GM21360 (cell line): ENCODE measurements around the gene PAX3.

ENCODE experiments used
- ATAC-seq: cut with Tn5 transposase; IDR thresholded peaks from one replicate; pipeline ENCODE4 v1.9.1; 2021; ENCODE audit warnings: mild to moderate bottlenecking, moderate library complexity; ENCODE audit not compliant: unreplicated experiment

Gene PAX3

DNA sequence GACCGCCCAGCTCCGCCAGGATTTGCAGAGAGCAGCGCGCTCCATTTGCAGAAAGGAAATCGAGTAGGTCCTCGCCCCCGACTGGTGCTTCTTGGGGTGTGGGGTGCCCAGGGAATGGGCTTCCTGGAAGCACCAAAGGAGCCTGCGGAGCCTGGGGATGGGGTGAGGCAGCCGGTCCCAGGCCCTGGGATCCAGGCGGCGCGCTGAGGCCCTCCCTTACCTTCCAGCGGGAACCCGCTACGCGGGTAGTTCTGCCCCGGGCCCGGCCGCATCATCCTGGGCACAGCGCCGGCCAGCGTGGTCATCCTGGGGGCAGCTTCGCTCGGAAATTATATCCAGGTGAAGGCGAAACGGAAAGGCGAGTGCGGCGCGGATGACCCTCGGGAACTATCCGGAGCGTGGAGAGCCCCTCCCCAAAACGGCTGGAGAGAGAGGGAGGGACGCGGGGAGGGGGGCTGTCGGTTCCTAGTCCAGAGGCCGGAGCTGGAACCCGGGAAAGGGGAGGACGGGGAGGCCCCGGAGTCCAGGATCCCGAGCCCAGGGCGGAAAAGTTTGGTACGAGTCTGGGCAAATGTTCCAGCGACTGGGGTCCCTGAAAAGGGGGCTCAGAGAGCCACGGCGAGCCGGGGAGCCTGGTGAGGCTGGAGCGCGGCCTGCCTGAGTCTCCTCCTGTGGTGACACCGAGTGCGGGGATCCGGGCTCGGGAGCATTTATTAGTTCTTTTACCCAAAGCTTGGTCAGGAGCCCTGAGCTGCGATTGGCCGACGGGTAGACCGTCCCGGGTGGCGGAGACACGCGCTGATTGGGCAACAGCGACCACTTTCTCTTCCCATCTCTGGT, at the start of gene PAX3:
Gene PAX3 (minus strand): TSS at position 688 of the 840 bp plus-strand sequence. CDS start 383 bp downstream, at position 305.
- no peak for ATAC-seq

DNA sequence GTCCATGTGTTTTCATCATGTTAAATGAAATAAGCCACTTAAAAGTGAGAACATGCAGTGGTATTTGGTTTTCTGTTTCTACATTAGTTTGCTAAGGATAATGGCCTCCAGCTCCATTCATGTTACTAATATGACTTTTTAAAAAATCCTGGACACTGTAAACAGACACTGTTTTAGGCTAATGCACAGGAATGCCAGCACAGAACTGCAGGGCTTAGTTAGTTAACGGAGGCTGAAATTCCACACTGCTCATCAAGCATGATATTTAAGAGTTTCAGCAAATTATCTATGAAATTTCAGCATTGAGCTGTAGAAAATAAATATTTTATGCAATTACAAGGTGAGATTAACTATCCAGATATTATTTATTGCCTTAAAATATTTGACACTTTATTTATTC, 42.5 kb upstream of the PAX3 start:
- no peak for ATAC-seq

DNA sequence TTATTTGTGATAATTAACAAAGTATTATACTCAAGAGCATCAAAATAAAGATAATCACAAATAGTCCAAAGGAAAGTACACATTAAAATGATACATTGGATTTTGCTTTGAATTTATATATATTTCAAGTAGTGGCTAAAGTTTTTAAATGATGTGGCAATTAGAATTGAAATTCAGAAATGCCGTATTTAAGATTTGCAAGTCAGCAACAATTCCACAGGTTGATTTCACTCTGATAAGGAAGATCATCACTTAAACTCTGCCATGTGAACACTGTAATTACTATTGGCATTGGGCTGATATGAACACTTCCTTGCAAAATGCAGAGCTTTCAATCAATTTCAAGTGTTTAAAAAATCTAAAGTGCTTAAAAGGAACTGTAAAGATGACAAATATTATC, 39.6 kb upstream of the PAX3 start:
- no peak for ATAC-seq

DNA sequence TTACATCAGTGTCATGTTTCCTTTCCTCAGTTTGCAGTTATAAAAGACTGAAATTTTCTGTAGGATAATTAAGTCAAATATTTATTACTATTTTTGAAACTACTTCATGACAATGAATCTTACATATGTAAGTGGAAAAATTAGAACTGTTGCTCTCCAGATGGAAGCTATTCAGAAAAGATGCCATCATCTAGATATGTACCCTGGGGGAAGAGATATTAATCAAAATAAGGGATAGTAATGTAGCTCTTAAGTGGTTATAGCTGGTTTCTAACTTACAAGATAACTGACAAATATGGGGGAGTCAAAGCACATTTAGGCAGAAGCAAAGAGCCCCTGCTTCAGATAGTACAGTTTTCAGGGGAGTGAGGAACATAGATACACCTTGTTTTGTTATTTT, 38.1 kb upstream of the PAX3 start:
- no peak for ATAC-seq

DNA sequence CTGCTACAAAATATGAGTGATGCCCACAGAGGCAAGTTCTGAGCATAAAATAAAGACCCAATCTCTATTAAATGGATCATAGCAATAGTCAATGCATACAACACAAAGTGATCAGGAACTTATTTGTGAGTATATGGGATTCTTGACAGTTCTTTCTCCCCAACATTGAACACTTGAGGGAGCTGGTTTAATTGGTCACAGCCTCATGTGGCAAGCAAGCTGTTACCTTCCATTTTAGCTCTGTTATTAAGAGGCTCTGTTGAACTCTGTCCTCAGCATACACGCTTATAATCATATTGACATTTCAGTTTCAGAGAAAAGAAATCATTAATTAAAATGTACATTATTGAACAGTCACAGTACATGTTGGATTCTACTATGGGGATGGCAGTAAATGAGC, 37.6 kb upstream of the PAX3 start:
- no peak for ATAC-seq

DNA sequence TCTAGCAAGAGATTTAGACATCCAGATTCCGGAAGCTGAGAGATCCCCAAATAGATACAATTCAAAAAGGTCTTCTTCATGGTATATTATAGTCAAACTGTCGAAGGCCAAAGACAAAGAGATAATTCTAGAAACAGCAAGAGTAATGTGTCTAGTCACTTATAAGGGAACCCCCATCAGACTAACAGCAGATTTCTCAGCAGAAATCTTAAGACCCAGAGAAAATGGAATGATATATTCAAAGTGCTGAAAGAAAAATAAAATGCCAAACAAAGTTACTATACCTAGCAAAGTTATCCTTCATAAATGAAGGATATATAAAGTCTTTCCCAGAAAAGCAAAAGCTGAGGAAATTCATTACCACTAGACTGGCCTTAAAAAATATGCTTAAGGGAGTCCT, 36.1 kb upstream of the PAX3 start:
- no peak for ATAC-seq

DNA sequence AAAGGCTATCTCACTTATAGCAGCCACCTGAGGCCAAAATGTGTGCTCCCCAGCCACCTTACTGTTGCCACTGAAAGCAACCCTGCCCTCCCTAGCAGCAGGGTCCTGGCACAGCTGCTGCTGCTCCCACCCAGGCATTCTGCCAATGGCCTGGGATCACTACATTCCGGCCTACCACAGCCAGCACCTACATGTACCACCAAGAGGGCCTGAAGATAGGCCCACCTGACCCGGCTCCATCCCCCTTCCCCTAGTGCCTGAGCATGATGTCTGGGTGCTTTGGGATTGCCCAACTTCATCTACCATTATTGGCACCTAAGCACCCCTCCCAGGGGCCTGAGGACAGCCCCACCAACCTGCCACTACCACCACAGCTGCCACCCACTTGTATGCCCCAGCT, 34.6 kb upstream of the PAX3 start:
- no peak for ATAC-seq

DNA sequence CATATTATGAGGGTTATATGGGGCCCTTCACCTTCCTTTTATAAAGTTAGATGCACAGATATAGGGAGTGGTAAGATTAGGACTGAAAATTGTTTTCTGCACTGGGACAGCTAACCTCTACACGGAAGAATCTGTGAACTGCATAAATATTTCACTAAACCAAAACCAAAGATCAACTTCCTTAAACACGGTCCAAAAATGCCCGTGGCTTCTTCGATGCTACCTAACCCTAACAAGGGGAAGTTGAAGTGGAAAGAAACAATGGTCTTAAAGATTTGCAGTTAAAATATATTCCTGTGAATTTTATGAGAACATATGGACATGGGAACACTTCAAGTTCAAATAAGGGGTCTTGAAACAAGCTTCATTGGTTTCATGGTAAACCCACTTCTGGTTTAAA, 33.3 kb upstream of the PAX3 start:
- ATAC-seq: no peak

DNA sequence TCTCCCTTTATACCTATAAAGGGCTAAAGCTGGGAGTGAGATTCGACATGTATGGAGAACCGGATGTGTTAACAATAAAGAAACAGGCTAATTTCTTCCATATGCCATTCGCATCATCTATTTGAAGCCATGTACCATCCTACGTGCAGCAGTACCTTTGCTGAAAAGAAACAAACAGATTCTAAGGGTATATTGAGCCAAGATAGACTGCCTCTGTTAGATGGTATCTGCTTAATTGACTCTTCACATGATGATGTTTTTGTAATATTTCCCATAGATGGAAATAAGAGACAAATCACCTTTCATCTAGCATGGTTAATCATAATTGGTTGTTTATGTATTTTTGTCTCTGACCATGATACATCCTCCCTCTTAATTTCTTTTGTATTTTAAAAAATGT, 32.1 kb upstream of the PAX3 start:
- no peak for ATAC-seq

DNA sequence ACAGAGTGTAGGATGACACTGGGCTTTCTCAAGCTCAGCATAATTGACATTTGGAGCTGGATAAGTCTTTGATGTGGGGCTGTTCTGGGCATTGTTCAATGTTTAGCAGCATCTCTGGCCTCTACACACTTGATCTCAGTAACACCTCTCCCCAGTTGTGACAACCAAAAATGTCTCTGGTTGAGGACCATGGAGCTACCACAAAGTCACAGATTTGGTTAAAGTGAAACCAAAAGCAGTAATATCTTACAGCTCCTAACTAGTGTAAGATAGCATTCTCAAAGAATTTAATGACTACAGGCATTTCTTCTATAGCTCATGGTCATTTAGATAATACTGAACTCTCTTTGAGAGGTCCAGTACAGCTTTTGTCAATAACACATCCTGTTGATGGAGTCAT, 23.4 kb upstream of the PAX3 start:
- ATAC-seq: no peak

DNA sequence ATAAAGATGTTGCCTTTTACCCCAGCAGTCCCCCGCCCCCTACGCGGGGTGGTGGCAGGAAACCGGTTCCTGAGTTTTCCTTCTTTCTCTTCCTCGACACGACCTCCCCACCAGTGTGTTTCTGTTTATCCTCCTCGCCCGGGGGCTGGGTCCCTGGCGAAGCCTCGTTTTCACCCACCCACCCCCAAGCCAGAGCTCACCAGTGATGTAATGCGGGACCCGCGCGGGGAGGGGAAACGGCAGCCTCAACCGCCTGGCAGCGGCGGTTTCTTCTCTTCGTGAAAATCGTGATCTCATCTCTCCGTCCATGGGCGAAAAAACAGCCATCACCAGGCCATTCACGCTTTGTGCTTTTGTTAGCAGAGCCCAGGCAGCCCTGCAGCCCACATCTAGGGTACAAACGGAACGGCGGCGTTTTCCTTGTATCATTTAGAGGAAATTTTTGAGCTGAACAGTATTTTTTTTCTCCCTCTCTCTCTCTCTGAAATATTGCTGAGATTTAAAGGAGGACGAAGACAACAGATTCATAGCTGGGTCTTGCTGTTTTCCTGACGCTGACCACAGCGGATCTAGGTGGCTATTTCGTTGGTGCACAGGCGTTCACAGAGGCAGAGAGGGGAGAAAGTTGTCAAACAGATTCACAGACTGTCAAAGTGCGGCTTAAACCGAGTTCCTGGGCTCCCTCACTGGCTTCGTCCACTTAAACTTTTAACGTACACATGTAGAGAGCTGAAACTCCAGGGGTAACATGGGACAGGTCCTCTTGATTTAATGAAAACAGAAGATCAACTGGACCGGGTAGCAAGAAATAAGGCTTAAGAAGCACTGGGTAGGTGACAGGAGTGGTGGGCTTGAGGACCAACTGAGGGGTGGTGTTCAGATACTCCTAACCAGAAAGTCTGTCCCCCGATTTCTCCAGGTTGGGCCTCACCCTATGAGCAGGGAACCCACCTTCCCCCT, 21.9 kb upstream of the PAX3 start:
- ATAC-seq: no peak

DNA sequence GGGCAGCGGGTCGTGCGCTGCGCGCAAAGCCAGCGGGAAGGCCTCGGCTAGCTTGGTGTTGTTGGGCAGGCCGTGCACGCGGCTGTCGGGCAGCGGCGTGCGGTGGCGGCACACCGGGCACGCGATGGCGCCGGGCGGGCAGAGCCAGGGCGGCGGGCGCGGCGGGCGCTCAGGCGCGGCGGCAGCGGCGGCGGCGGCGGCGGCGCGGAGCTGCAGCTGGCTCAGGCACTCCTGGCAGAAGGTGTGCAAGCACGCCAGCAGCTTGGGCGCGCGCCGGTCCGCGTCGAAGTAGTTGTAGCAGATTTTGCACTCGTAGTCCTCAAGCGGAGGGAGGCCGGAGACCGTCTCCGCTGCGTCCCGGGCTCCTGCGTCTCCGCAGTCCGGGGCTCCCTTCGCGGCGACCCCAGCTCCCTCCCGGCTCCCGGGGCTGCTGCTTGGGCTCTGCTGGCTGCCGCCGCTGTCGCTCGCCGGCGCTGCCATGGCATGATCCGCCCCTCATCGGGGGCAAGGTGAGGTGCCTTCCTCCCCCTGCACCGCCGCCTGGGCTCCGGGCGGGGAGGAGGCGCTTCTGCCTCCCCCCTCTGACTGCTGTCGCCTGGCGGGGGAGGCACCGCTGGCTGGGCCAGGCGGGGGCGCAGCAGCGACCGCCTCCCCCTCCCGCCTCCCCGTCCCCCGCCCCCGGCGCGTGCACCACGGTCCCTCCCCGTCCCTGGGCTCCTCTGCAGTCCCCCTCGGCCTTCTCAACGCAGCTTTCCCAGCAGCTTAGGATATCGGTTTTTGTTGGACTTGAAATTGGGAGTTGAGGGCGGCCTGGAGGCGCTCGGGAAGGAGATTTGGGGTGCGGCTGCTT, 21.0 kb upstream of the PAX3 start:
- peak; percentile 38 for ATAC-seq

DNA sequence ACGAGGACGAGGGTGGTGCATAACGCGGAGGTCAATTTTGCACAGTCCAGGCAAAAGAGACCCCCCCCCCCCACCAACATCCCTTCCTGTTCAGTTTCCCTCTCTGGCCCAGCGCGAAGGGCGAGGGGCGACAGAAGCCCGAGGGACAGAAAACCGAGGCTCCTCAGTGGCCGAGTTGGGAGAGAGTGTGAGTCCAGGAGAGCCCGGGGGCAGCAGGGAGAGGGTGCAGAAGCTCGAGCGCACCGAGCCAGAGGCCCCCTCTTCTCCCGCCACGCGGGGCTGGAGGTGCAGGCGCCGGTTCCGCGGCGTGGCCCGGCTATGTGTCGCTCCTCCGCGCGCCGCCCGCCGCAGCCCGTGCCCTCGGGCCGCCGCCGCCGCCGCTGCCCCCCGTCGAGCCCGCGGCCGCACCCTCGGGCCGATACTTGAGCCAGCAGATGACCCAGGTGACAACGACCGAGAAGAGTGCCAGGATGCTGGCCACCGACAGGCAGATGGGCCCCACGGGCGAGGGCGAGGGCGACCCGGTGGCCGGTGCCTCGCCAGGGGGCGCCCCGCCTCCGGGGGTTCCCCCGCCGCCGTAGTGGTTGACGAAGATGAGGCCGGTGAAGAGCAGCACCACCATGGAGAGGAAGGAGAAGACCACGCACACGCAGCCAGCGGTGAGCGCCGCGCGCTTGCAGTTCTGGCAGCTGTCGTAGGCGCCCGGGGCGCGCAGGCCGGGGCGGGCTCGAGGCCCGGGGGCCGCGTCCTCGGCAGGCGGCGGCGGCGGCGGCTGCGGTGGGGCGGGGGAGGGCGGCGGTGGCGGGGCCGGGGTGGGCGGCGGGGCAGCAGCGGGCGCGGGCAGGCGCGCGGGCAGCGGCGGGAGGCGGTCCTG, 20.2 kb upstream of the PAX3 start:
- peak; percentile 47 for ATAC-seq

DNA sequence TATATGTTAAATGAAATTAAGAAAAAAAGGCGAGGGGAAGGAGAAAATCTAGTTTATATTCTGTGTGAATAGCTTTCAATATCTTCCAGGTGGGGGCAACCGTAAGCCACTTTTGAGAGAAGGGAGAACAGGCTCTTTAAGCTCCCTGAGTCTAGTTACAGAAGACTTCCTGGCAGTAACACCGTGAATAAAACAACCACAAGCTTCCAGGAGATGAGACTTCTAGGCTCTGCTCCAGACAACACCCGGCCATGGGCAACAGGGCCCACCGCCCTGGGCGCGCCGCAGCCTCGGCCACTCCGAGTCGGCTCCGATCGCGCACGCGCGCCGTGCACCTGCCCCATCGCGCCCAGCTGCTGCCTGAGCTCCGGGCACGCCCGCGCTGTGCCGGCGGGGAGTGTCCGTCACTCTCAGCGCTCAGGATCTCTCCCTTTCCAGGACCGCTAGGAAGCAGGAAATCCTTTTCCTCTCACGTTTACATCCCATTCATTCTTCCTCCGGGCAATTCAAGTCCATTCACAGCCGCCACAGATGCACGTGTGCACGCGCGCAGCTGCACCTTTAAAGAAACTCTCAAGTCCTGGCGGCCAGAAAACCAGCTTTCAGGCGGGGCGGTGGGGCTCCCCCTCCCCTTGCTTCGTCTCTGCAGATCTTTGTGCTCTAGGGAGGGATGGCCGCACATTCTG, 19.4 kb upstream of the PAX3 start:
- ATAC-seq: peak; percentile 53

DNA sequence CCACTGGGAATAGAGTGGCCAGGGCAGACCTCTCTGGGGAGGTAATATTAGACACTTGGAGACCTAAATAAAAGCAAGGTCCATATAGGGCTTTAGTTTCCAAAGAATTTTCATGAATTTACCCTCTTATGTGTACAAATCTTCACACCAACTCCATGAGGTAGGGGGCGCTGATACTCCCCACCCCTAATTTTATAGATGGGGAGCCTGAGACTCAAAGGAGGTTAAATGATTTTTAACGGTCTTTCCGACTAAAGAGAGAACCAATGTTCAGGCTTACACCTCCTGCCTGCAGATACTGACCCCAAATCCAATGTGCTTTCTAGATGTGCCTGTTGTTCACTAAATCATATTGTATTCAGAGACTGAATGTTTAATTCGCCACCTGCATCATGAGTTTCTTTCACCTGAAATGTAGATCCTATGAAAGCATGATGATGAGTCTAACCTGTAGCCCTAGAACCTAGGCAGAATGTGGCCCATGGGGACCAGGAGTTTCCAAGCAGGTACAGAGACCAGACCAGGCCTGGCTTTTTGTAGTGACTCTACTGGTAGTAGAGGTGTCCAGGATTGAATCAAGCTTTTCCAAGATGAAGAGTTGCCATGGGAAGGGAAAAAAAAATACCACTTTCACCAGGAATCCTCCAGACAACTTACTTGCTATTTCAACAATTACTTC, 16.8 kb upstream of the PAX3 start:
- no peak for ATAC-seq

DNA sequence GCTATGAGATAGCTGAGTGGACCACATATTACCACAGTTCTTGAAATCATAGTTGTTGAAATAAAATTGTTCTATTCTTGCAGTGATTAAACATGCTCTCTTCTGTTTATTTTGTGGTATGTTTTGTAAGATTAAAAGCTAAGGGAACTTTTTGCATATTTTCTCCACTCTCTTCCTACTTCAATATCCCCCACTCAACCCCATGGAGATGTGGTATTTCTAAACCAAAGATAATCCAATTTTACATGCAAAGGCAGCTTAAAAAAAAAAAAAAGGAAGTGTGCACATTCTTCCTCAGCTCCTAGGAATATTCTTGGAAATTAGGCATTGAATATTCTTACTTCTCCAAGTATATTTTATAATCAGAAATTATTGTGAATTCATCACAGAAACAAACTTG, 15.0 kb upstream of the PAX3 start:
- ATAC-seq: no peak

DNA sequence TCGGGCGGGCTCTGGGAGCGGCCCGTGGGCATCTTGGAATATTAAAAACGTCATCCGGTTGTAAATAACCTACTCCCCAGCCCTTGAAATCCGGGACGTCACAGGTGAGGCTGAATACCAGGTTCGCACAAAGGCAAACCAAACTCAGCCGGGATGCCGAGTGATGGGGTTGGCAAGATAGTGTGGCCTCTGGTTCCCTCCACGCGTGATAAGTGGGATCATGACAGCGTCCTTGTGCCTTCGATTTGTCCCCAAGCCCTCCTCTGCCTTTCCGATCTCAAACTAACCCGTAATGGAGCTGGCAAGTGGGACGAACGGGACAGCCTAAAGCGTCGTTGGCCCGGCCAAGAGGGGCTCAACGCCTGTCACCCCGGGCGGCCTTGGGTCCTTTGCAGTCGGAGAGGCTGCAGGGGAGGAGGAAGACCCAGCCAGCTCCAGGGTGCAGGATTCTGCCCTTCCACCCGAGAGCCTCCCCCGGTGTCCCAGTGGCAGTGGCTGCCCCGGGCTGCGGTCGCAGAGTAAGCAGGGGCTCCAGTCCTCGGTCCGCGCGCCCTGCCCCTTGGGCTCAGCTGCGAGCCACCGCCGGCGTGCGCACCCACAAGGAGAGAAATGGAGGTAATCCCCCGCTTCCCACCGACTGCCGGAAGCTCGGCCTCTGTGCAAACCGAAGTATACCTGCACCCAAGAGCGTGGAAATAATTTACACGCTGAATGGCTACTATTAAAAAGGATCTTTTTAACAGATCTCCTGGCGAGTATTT, 13.4 kb upstream of the PAX3 start:
- no peak for ATAC-seq

DNA sequence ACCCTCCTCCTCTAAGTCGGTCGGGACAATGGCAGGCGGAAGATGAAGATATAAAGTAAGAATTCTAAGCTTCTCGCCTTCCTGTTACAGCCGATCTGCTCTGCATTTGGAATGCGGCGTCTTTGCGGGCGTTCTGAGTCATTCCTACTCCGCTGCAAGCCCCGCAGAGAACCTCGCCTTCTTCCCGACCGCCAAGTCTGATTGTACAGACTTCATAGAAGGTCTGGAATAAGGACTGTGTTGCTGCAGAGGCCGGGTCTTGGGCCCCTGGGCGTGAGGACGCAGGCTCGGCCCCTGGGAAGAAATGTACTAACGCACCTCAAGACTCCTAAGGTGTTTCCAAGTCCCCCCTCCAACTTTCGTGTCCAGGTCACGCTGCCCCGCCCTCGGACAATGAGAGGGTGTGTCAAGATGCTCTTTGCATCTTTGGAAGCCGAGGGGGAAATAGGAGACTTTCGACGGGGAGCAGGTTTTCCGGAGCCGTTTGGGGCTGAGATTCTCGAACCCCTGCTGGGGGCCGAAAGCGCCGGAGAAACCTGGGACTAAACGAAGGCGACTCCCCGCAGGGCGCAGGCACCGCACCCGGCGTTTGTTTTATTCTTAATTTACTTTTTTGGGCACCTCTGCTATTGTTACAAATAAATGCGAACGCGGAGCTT, 12.7 kb upstream of the PAX3 start:
- ATAC-seq: no peak
